ENCODE results near the gene KCNH6.

GRCh38 chr17:63512896-63513644 lies 10.1 kb upstream of the KCNH6 start:
- TF ChIP-seq, protein P1, sequence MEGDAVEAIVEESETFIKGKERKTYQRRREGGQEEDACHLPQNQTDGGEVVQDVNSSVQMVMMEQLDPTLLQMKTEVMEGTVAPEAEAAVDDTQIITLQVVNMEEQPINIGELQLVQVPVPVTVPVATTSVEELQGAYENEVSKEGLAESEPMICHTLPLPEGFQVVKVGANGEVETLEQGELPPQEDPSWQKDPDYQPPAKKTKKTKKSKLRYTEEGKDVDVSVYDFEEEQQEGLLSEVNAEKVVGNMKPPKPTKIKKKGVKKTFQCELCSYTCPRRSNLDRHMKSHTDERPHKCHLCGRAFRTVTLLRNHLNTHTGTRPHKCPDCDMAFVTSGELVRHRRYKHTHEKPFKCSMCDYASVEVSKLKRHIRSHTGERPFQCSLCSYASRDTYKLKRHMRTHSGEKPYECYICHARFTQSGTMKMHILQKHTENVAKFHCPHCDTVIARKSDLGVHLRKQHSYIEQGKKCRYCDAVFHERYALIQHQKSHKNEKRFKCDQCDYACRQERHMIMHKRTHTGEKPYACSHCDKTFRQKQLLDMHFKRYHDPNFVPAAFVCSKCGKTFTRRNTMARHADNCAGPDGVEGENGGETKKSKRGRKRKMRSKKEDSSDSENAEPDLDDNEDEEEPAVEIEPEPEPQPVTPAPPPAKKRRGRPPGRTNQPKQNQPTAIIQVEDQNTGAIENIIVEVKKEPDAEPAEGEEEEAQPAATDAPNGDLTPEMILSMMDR (IDR thresholded peaks at IDR 0.05; ENCODE audit: insufficient read depth, low read length) = no peak
- TF ChIP-seq POLR2AphosphoS5 (IDR thresholded peaks at IDR 0.05; ENCODE audit: low read depth) (no peak), GABPA (IDR thresholded peaks at IDR 0.05; ENCODE audit: low read depth) (no peak), SPI1 (IDR thresholded peaks at IDR 0.05; ENCODE audit: borderline replicate concordance, low read depth) (no peak)
- TF ChIP-seq, protein P2, sequence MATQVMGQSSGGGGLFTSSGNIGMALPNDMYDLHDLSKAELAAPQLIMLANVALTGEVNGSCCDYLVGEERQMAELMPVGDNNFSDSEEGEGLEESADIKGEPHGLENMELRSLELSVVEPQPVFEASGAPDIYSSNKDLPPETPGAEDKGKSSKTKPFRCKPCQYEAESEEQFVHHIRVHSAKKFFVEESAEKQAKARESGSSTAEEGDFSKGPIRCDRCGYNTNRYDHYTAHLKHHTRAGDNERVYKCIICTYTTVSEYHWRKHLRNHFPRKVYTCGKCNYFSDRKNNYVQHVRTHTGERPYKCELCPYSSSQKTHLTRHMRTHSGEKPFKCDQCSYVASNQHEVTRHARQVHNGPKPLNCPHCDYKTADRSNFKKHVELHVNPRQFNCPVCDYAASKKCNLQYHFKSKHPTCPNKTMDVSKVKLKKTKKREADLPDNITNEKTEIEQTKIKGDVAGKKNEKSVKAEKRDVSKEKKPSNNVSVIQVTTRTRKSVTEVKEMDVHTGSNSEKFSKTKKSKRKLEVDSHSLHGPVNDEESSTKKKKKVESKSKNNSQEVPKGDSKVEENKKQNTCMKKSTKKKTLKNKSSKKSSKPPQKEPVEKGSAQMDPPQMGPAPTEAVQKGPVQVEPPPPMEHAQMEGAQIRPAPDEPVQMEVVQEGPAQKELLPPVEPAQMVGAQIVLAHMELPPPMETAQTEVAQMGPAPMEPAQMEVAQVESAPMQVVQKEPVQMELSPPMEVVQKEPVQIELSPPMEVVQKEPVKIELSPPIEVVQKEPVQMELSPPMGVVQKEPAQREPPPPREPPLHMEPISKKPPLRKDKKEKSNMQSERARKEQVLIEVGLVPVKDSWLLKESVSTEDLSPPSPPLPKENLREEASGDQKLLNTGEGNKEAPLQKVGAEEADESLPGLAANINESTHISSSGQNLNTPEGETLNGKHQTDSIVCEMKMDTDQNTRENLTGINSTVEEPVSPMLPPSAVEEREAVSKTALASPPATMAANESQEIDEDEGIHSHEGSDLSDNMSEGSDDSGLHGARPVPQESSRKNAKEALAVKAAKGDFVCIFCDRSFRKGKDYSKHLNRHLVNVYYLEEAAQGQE (IDR thresholded peaks at IDR 0.05; ENCODE audit: insufficient replicate concordance, low read depth) = no peak

Measured in HL-60 (cell line).